GM21825 (cell line): ENCODE measurements around the gene MYO10.
"Not testable (repeated sequence)": the region's sequence is repeated elsewhere in the genome, so short reads cannot be mapped to it uniquely, and the experiment has no call there.

ENCODE experiments used
- ATAC-seq: cut with Tn5 transposase; IDR thresholded peaks from one replicate; pipeline ENCODE4 v1.9.1; 2021; ENCODE audit warnings: mild to moderate bottlenecking, moderate library complexity; ENCODE audit not compliant: unreplicated experiment

MYO10 gene

GRCh38 chr5:16754601-16755000 is 181.5 kb downstream of the MYO10 start:
- ATAC-seq = no peak

- no peak for ATAC-seq
These were observed 182.0 kb downstream of the MYO10 start for GRCh38 chr5:16754086-16754485.

- no peak for ATAC-seq
These were observed 185.6 kb downstream of the MYO10 start for GRCh38 chr5:16750445-16750844.

GRCh38 chr5:16749626-16750025 is 186.5 kb downstream of the MYO10 start:
- ATAC-seq = no peak

- ATAC-seq = no peak
These were observed 191.8 kb downstream of the MYO10 start for GRCh38 chr5:16744164-16744880.

GRCh38 chr5:16742938-16743337 is 193.2 kb downstream of the MYO10 start:
- ATAC-seq = no peak

- no peak for ATAC-seq
These were observed 195.2 kb downstream of the MYO10 start for GRCh38 chr5:16740811-16741392.

- no peak for ATAC-seq
These were observed 195.8 kb downstream of the MYO10 start for GRCh38 chr5:16740066-16740810.

- not testable (repeated sequence) for ATAC-seq
These were observed 197.7 kb downstream of the MYO10 start for GRCh38 chr5:16738393-16738792.

- no peak for ATAC-seq
These were observed 198.3 kb downstream of the MYO10 start for GRCh38 chr5:16737620-16738364.

GRCh38 chr5:16737209-16737608 is 198.9 kb downstream of the MYO10 start:
- no peak for ATAC-seq

GRCh38 chr5:16736158-16736995 is 199.7 kb downstream of the MYO10 start:
- no peak for ATAC-seq

- no peak for ATAC-seq
These were observed 200.7 kb downstream of the MYO10 start for GRCh38 chr5:16735101-16736060.

GRCh38 chr5:16733331-16734006 is 202.6 kb downstream of the MYO10 start:
- no peak for ATAC-seq

- no peak for ATAC-seq
These were observed 203.7 kb downstream of the MYO10 start for GRCh38 chr5:16732356-16732755.

- ATAC-seq = no peak
These were observed 208.2 kb downstream of the MYO10 start for GRCh38 chr5:16727755-16728325.

GRCh38 chr5:16726538-16726946 is 209.5 kb downstream of the MYO10 start:
- no peak for ATAC-seq

GRCh38 chr5:16725575-16725974 is 210.5 kb downstream of the MYO10 start:
- no peak for ATAC-seq
